Smooth muscle cell (in vitro differentiated cells): ENCODE measurements around the gene ZNF440. TPM values are rescaled to one million over a fixed set of nuclear protein-coding genes. Genes with fewer than 3 reads are reported as not detected.
"Not testable (repeated sequence)": the region's sequence is repeated elsewhere in the genome, so short reads cannot be mapped to it uniquely, and the experiment has no call there.

Experiments used
- DNase-seq: peaks from one replicate; lab custom pipeline; 2025; ENCODE audit not compliant: unreplicated experiment; lab: John Stamatoyannopoulos, UW
- H2AFZ ChIP-seq: fragments of 200-600 bp; sonication (generic); 2 replicates; pipeline ENCODE4 v1.6.0; 2016; ENCODE audit warnings: antibody characterized with exemption, low read depth, mild to moderate bottlenecking
- H3F3A ChIP-seq: fragments of 200-600 bp; sonication (generic); 2 replicates; pipeline ENCODE4 v1.6.0; 2017; ENCODE audit warnings: antibody characterized with exemption, low read depth
- H3K27ac ChIP-seq: fragments of 200-600 bp; sonication (generic); 2 replicates; pipeline ENCODE4 v1.5.1; 2016; ENCODE audit warnings: low read depth, mild to moderate bottlenecking
- H3K27me3 ChIP-seq: fragments of 200-600 bp; sonication (generic); 2 replicates; pipeline ENCODE4 v1.6.1; 2016; ENCODE audit warnings: low read depth, mild to moderate bottlenecking
- H3K36me3 ChIP-seq: fragments of 200-600 bp; sonication (generic); 2 replicates; pipeline ENCODE4 v1.5.1; 2016; ENCODE audit warnings: low read depth
- H3K4me1 ChIP-seq: fragments of 200-600 bp; sonication (generic); 2 replicates; pipeline ENCODE4 v1.5.1; 2016; ENCODE audit warnings: low read depth
- H3K4me2 ChIP-seq: fragments of 200-600 bp; sonication (generic); 2 replicates; pipeline ENCODE4 v1.6.0; 2016; ENCODE audit warnings: mild to moderate bottlenecking
- H3K4me3 ChIP-seq: fragments of 200-600 bp; sonication (generic); 2 replicates; pipeline ENCODE4 v1.5.1; 2016; ENCODE audit warnings: mild to moderate bottlenecking
- H3K79me2 ChIP-seq: fragments of 200-600 bp; sonication (generic); 2 replicates; pipeline ENCODE4 v1.6.0; 2016; ENCODE audit warnings: low read depth, mild to moderate bottlenecking
- H3K9ac ChIP-seq: fragments of 200-600 bp; sonication (generic); 2 replicates; pipeline ENCODE4 v1.6.0; 2016; ENCODE audit warnings: low read depth
- H3K9me3 ChIP-seq: fragments of 200-600 bp; sonication (generic); replicated peaks from 2 replicates; pipeline ENCODE4 v1.5.1; 2016; ENCODE audit warnings: low read depth
- H4K20me1 ChIP-seq: fragments of 200-600 bp; sonication (generic); 2 replicates; pipeline ENCODE4 v1.6.0; 2016; ENCODE audit warnings: low read depth
- CTCF ChIP-seq: fragments of 200-600 bp; sonication (generic); IDR thresholded peaks from 2 replicates; pipeline ENCODE4 v1.5.1; 2017; ENCODE audit warnings: borderline replicate concordance, mild to moderate bottlenecking, antibody characterized with exemption; ENCODE audit not compliant: insufficient read depth, poor library complexity, severe bottlenecking
- WGBS: methylation state at CpG from one replicate; pipeline ENCODE4 v1.1.7; 2016; ENCODE audit warnings: low lambda C conversion rate; 5-methylcytosine and 5-hydroxymethylcytosine counted together
- polyA plus RNA-seq: library from polyadenylated mRNA; unstranded; fragments of >200 nt; fragmentation: Nextera tagmentation; extraction: Ambion mirVana; gene quantifications from 2 replicates; pipeline ENCODE4 v1.2.1, GENCODE V29; 2016
- total RNA-seq: library from RNA; depleted of rRNA; stranded (reverse); fragments of >200 nt; gene quantifications from 2 replicates; pipeline ENCODE4 v1.2.3, GENCODE V29; 2014

ZNF440 gene
- total and polyA plus RNA-seq, 2 experiments from 2014 or later, result 3.6 to 14.5 TPM

GRCh38 chr19:11821474-11822109, 7.5 kb downstream of the ZNF440 start:
- H3K27me3 ChIP-seq, result no peaks in the 10 kb centered on the region
- H3K27ac ChIP-seq, result no peak overlapping the region
- TF ChIP-seq CTCF, result no peak
- H3K9ac ChIP-seq, result no peak overlapping the region
- H3K4me2 ChIP-seq, result no peak overlapping the region
- WGBS, result 68% methylated on average over 5 of the region's 5 CpGs
- DNase-seq, result no peak
- no peak overlapping the region for H2AFZ ChIP-seq
- no peaks in the 10 kb centered on the region for H3F3A ChIP-seq
- H3K9me3 ChIP-seq, result peaks cover 3% of the 10 kb centered on the region
- H3K4me3 ChIP-seq, result no peak overlapping the region
- no peaks in the 10 kb centered on the region for H3K4me1 ChIP-seq
- peaks cover 31% of the 10 kb centered on the region for H3K79me2 ChIP-seq
- no peaks in the 10 kb centered on the region for H4K20me1 ChIP-seq
- H3K36me3 ChIP-seq, result no peaks in the 10 kb centered on the region

- H2AFZ ChIP-seq, DNase-seq, H3K4me3 ChIP-seq, H3K27me3 ChIP-seq, H3F3A ChIP-seq, H3K27ac ChIP-seq, H4K20me1 ChIP-seq, H3K9ac ChIP-seq, H3K4me1 ChIP-seq, H3K4me2 ChIP-seq: not testable (repeated sequence)
- Histone ChIP-seq H3K36me3 (peaks cover 46% of the 10 kb centered on the region), H3K79me2 (peaks cover 11% of the 10 kb centered on the region), H3K9me3 (peaks cover 47% of the 10 kb centered on the region)
- whole genome bisulfite sequencing, result 98% methylated on average over 7 of the region's 7 CpGs
These were observed 15.1 kb downstream of the ZNF440 start for GRCh38 chr19:11828957-11829876.

- no peak for DNase-seq
- H4K20me1 ChIP-seq, result no peaks in the 10 kb centered on the region
- H2AFZ ChIP-seq, result no peak overlapping the region
- H3K4me3 ChIP-seq, result peak overlapping the region; percentile 13
- no peak overlapping the region for H3K4me2 ChIP-seq
- H3K9me3 ChIP-seq, result peaks cover 51% of the 10 kb centered on the region
- H3K27ac ChIP-seq, result no peak overlapping the region
- H3K79me2 ChIP-seq, result peaks cover 1% of the 10 kb centered on the region
- peaks cover 48% of the 10 kb centered on the region for H3K36me3 ChIP-seq
- no peak for TF ChIP-seq CTCF
- no peaks in the 10 kb centered on the region for H3K27me3 ChIP-seq
- WGBS, result 98% methylated on average over 8 of the region's 8 CpGs
- H3F3A ChIP-seq, result no peaks in the 10 kb centered on the region
- no peak overlapping the region for H3K9ac ChIP-seq
- H3K4me1 ChIP-seq, result no peaks in the 10 kb centered on the region
These were observed 18.3 kb downstream of the ZNF440 start for GRCh38 chr19:11832253-11832912.

- Histone ChIP-seq H3K4me2 (no peak overlapping the region), H3K4me1 (no peaks in the 10 kb centered on the region), H3K4me3 (peak overlapping the region; percentile 5), H3K27ac (no peak overlapping the region), H4K20me1 (no peaks in the 10 kb centered on the region), H3K27me3 (no peaks in the 10 kb centered on the region), H3K79me2 (no peaks in the 10 kb centered on the region), H3K9ac (no peak overlapping the region), H3F3A (no peaks in the 10 kb centered on the region), H2AFZ (no peak overlapping the region), H3K9me3 (peaks cover 51% of the 10 kb centered on the region), H3K36me3 (peaks cover 48% of the 10 kb centered on the region)
- DNase-seq, result no peak
- WGBS, result 97% methylated on average over 2 of the region's 2 CpGs
- no peak for TF ChIP-seq CTCF
These were observed 19.5 kb downstream of the ZNF440 start for GRCh38 chr19:11833541-11833940.

- not testable (repeated sequence) for H3K9ac ChIP-seq, H3K4me3 ChIP-seq, H3K27me3 ChIP-seq, H2AFZ ChIP-seq, DNase-seq, H3K4me1 ChIP-seq, H3K27ac ChIP-seq, H3F3A ChIP-seq, H4K20me1 ChIP-seq, H3K4me2 ChIP-seq, H3K79me2 ChIP-seq
- 81% methylated on average over 2 of the region's 2 CpGs for WGBS
- Histone ChIP-seq H3K36me3 (peaks cover 36% of the 10 kb centered on the region), H3K9me3 (peaks cover 40% of the 10 kb centered on the region)
These were observed 21.6 kb downstream of the ZNF440 start for GRCh38 chr19:11835626-11836066.
